Measurements from ENCODE around the gene THEM4. TPM values are rescaled to one million over a fixed set of nuclear protein-coding genes. Genes with fewer than 3 reads are reported as not detected.
"Not testable (repeated sequence)": the region's sequence is repeated elsewhere in the genome, so short reads cannot be mapped to it uniquely, and the experiment has no call there.

Gene THEM4
- total and polyA plus RNA-seq, 10 donors: 10.1 to 46.3 (median 15.5) TPM

DNA sequence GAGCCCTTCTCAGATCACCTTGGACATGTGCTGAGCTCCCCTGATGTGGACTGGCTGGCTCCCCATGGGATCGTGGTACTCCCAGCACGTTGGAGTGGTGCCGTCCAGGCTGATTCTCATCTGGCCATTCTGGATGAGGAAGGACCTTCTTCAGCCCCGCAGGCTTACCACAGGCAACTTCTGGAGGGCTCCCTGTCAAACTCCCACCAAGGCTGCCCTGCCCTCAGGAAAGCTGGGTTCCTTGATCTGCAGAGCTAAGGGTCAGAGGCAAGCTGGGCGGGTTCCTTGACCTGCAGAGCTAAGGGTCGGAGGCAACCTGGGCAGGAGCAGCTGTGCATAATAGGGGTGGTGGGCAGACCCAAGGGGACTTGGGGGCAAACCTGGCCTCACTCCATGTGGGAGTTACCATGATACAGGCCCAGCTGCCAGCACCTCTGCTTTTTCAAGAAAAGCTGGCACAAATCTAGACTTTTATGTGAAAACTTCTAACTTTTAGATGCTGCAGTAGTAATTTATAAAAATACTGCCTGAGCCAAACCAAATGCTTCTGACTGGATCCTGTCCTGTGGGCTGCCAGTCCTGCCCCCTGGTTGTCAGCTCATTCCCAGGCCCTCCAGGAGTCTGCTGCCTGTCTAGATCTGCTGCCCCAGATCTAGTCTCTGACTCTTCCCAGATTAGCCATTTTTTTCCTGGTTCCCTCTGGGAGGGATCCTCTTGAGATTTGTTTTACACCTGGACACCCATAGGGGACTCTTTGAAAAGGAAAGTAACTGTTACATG, 50.2 kb downstream of the THEM4 start:
- whole genome bisulfite sequencing, 5 donors: 83 to 98% (median 92%) methylated on average over 6 of the region's 6 CpGs
- TF ChIP-seq POLR2AphosphoS5 (IDR thresholded peaks at IDR 0.05) (no peak), POLR2A (IDR thresholded peaks at IDR 0.05) (no peak)
- TF ChIP-seq, protein P1, sequence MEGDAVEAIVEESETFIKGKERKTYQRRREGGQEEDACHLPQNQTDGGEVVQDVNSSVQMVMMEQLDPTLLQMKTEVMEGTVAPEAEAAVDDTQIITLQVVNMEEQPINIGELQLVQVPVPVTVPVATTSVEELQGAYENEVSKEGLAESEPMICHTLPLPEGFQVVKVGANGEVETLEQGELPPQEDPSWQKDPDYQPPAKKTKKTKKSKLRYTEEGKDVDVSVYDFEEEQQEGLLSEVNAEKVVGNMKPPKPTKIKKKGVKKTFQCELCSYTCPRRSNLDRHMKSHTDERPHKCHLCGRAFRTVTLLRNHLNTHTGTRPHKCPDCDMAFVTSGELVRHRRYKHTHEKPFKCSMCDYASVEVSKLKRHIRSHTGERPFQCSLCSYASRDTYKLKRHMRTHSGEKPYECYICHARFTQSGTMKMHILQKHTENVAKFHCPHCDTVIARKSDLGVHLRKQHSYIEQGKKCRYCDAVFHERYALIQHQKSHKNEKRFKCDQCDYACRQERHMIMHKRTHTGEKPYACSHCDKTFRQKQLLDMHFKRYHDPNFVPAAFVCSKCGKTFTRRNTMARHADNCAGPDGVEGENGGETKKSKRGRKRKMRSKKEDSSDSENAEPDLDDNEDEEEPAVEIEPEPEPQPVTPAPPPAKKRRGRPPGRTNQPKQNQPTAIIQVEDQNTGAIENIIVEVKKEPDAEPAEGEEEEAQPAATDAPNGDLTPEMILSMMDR (IDR thresholded peaks at IDR 0.05 in 8 of 11, conservative IDR thresholded peaks at IDR 0.05 in 3 of 11): no peak

DNA sequence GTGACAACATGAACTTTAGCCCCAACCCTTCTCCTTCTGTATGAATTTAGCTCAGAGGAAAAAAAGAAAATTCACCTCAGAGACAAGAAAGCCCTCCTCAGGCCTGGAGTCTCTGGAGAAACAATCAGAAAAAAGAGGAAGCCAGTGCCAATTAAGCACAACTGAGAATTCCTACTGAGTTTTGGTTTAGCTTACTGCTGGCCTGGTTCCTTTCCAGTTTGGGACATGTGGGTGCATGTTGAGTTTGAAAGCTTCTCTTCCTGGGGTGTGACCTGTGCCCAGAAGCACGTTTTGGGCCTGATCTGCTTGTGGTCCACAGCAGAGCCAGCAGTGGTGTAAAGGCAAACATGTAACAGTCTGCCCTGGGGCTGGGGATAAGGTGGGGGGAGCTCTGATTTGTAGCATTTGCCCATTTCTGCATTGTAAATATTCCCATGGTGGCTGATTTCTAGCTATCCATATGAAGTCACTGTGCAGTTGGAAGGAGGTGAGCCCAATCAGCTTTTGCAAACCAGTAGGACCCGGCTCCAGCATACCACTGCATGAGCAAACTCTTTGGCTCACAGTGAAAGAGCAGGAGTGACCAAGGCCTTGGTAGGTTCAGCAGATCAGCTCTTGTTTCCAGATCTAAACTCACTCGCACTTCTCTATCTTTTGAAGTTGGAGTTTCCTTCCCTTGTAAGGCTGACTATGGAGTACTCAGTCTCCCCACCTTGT, 51.1 kb downstream of the THEM4 start:
- Histone ChIP-seq H3K9me3 (no peaks in the 10 kb centered on the region), H3K4me1 (no peaks in the 10 kb centered on the region), H3K4me3 (no peak overlapping the region), H3K27me3 (replicated peaks in 1 of 7) (no peaks in the 10 kb centered on the region), H3K27ac (no peak overlapping the region), H3K36me3 (no peaks in the 10 kb centered on the region)
- no peak for DNase-seq
- intact Hi-C loops (cut with DNase I; ENCODE audit: low total_unique reads): no loop called here
- WGBS, 5 donors: 60 to 85% (median 71%) methylated on average over 3 of the region's 3 CpGs
- TF ChIP-seq POLR2AphosphoS5 (IDR thresholded peaks at IDR 0.05) (no peak), POLR2A (IDR thresholded peaks at IDR 0.05) (no peak)
- TF ChIP-seq, protein P1 (IDR thresholded peaks at IDR 0.05 in 8 of 11, conservative IDR thresholded peaks at IDR 0.05 in 3 of 11): no peak

More for the DNA sequence above, 50.2 kb downstream of the THEM4 start:
- H3K4me3 ChIP-seq: no peak overlapping the region
- H3K9me3 ChIP-seq: no peaks in the 10 kb centered on the region
- no peak overlapping the region for H3K27ac ChIP-seq
- no peak for DNase-seq
- intact Hi-C loops (cut with DNase I; ENCODE audit: low total_unique reads): no loop called here
- H3K27me3 ChIP-seq (replicated peaks in 1 of 7): no peaks in the 10 kb centered on the region
- no peaks in the 10 kb centered on the region for H3K36me3 ChIP-seq
- H3K4me1 ChIP-seq: no peaks in the 10 kb centered on the region

DNA sequence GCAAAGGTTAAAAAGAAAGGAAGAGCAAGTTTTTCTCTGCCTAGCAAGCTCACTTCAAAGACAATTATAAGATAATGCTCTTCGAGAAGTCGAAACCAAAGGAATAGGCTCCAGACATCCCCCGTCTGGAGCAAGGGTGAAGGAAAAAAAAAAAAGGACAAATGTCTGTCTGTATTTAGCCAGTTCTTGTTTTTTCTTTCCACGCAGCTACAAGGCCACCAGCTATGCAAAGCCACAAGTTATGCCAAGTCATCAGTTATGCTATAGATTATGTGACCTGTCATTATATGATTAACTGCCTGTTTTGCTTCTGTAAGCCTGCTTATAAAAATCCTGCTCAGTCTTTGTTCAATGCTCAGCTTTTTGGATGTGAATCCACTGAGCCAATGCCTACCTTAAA, 53.4 kb downstream of the THEM4 start:
- H3K36me3 ChIP-seq: no peaks in the 10 kb centered on the region
- intact Hi-C loops (cut with DNase I; ENCODE audit: low total_unique reads): no loop called here
- no peaks in the 10 kb centered on the region for H3K27me3 ChIP-seq (replicated peaks in 1 of 7)
- no peak overlapping the region for H3K27ac ChIP-seq
- no peaks in the 10 kb centered on the region for H3K4me1 ChIP-seq
- DNase-seq: no peak
- no peaks in the 10 kb centered on the region for H3K9me3 ChIP-seq
- 50 to 62% (median 58%) methylated on average over 4 of the region's 4 CpGs for WGBS, 5 donors
- TF ChIP-seq POLR2AphosphoS5 (IDR thresholded peaks at IDR 0.05) (no peak), POLR2A (IDR thresholded peaks at IDR 0.05) (no peak)
- TF ChIP-seq, protein P1 (IDR thresholded peaks at IDR 0.05 in 8 of 11, conservative IDR thresholded peaks at IDR 0.05 in 3 of 11): no peak
- no peak overlapping the region for H3K4me3 ChIP-seq

DNA sequence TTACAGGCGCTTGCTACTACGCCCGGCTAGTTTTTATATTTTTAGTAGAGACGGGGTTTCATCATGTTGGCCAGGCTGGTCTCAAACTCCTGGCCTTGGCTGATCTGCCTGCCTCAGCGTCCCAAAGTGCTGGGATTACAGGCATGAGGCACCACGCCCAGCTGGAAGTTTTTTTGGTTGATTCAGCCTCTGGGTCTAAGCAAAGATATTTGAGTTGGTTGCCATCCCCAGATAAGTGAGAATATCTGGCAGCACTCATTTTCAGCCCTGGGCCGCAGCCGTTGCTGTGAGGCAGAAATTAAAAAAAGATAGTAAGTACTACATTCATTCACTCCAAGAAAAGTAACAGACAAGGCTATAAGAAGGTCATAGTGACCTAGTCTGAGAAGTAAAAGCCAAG, 53.8 kb downstream of the THEM4 start:
- 82 to 91% (median 90%) methylated on average over 8 of the region's 8 CpGs for WGBS, 5 donors
- not testable (repeated sequence) for H3K4me3 ChIP-seq

More for the DNA sequence above, 53.8 kb downstream of the THEM4 start:
- H3K9me3 ChIP-seq; H3K27ac ChIP-seq; DNase-seq; H3K4me1 ChIP-seq; H3K36me3 ChIP-seq; intact Hi-C loops (cut with DNase I; ENCODE audit: low total_unique reads); H3K27me3 ChIP-seq (replicated peaks in 1 of 7): not testable (repeated sequence)
